Endodermal cell (in vitro differentiated cells): ENCODE data around the gene PGD. TPM values are rescaled to one million over a fixed set of nuclear protein-coding genes. Genes with fewer than 3 reads are reported as not detected.
A peak's percentile ranks its signal among the peaks of the same experiment; 100 is the strongest.

Experiments
- DNase-seq: peaks from one replicate; pipeline ENCODE4 v3.0.0-alpha.2; 2017
- H3K27ac ChIP-seq: 2 replicates; pipeline ENCODE4 v1.5.1; 2013; ENCODE audit warnings: mild to moderate bottlenecking, low read depth, low read length, moderate library complexity
- H3K27me3 ChIP-seq: 2 replicates; pipeline ENCODE4 v1.6.1; 2013; ENCODE audit warnings: mild to moderate bottlenecking, low read length, moderate library complexity; ENCODE audit not compliant: insufficient read depth, control insufficient read depth, poor library complexity, severe bottlenecking
- H3K36me3 ChIP-seq: 2 replicates; pipeline ENCODE4 v1.7.0; 2013; ENCODE audit warnings: mild to moderate bottlenecking, low read length, moderate library complexity; ENCODE audit not compliant: control insufficient read depth, insufficient read depth
- H3K4me1 ChIP-seq: one replicate; pipeline ENCODE4 v1.7.0; 2013; ENCODE audit warnings: low read length; ENCODE audit not compliant: control insufficient read depth, insufficient read depth
- H3K4me3 ChIP-seq: 2 replicates; pipeline ENCODE4 v1.5.1; 2013; ENCODE audit warnings: mild to moderate bottlenecking, low read length, moderate library complexity
- H3K9ac ChIP-seq: 2 replicates; pipeline ENCODE4 v1.6.1; 2013; ENCODE audit warnings: mild to moderate bottlenecking, low read length, moderate library complexity; ENCODE audit not compliant: poor library complexity, severe bottlenecking; ENCODE audit errors: extremely low read depth
- H3K9me3 ChIP-seq: 2 replicates; pipeline ENCODE4 v1.6.1; 2013; ENCODE audit warnings: mild to moderate bottlenecking, low read length, moderate library complexity; ENCODE audit not compliant: control insufficient read depth
- H3K27ac Mint-ChIP-seq: 2 replicates; pipeline ENCODE4 v1.8.0; 2020; ENCODE audit warnings: mixed read lengths
- H3K27me3 Mint-ChIP-seq: 2 replicates; pipeline ENCODE4 v1.8.0; 2021; ENCODE audit warnings: mild to moderate bottlenecking, mixed read lengths; ENCODE audit not compliant: insufficient read depth
- H3K36me3 Mint-ChIP-seq: 2 replicates; pipeline ENCODE4 v1.8.0; 2020; ENCODE audit warnings: low read depth, mixed read lengths
- H3K4me1 Mint-ChIP-seq: 2 replicates; pipeline ENCODE4 v1.8.0; 2020; ENCODE audit warnings: mixed read lengths
- H3K4me3 Mint-ChIP-seq: 2 replicates; pipeline ENCODE4 v1.8.0; 2020; ENCODE audit warnings: mild to moderate bottlenecking, moderate library complexity, mixed read lengths
- H3K9me3 Mint-ChIP-seq: 2 replicates; pipeline ENCODE4 v1.8.0; 2020; ENCODE audit warnings: mild to moderate bottlenecking, mixed read lengths
- WGBS, 2 experiments: methylation state at CpG; one replicate each; pipeline versions ENCODE4 v1.1.5 to v1.1.7; 2013; ENCODE audit warnings: missing lambda C conversion rate in 2 of 2, mixed read lengths in 1 of 2; ENCODE audit not compliant: insufficient coverage in 1 of 2, insufficient read length in 1 of 2; 5-methylcytosine and 5-hydroxymethylcytosine counted together
- total RNA-seq, 2 donors: library from RNA; stranded (reverse); fragmentation: NEBNext Ultra II Directional in 1 of 2; extraction: Animal tissue kit (Norgen Biotek cat#: 25700) in 1 of 2; gene quantifications; 2 replicates in 1 of 2; 3 replicates in 1 of 2; pipeline ENCODE4 v1.2.1, GENCODE V29; 2021
- TF ChIP-seq, protein P1 (sequence below): fragments of 200-600 bp; sonication (generic); conservative IDR thresholded peaks from 2 replicates; pipeline ENCODE4 v1.5.0; 2021; ENCODE audit warnings: antibody characterized with exemption, mild to moderate bottlenecking

PGD gene
- total RNA-seq, 2 donors from 2014 or later = 198 to 217 TPM

DNA sequence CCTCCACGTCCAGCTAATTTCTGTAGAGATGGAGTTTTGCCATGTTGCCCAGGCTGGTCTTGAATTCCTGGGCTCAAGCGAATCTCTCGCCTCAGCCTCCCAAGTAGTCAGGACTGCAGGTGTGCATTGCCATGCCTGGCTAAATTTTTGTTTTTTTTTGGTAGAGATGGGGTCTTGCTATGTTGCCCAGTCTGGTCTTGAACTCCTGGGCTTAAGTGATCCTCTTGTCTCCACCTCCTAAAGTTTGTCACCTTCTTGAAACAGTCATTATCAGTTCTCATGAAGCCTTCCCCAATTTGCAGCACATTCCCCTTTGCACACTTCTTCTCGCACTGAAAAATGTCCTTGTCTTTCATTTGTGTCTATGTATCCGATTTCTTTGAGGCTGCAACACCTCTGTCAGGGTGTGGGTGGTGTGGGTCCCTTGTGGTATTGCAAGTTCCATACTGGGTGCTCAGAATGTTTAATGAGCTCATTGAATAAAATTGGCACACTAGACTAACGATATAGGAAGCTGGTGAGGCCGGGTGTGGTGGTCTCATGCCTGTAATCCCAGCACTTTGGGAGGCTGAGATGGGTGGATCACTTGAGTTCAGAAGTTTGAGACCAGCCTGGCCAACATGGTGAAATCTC is 48.0 kb downstream of the PGD start:
- Mint-ChIP-seq H3K27ac (no peak overlapping the region), H3K4me1 (peaks cover 8% of the 10 kb centered on the region), H3K36me3 (peaks cover 14% of the 10 kb centered on the region), H3K9me3 (no peaks in the 10 kb centered on the region), H3K27me3 (no peaks in the 10 kb centered on the region), H3K4me3 (no peak overlapping the region)
- no peak overlapping the region for H3K4me3 ChIP-seq
- no peak overlapping the region for H3K27ac ChIP-seq
- H3K27me3 ChIP-seq = no peaks in the 10 kb centered on the region
- TF ChIP-seq, protein P1, sequence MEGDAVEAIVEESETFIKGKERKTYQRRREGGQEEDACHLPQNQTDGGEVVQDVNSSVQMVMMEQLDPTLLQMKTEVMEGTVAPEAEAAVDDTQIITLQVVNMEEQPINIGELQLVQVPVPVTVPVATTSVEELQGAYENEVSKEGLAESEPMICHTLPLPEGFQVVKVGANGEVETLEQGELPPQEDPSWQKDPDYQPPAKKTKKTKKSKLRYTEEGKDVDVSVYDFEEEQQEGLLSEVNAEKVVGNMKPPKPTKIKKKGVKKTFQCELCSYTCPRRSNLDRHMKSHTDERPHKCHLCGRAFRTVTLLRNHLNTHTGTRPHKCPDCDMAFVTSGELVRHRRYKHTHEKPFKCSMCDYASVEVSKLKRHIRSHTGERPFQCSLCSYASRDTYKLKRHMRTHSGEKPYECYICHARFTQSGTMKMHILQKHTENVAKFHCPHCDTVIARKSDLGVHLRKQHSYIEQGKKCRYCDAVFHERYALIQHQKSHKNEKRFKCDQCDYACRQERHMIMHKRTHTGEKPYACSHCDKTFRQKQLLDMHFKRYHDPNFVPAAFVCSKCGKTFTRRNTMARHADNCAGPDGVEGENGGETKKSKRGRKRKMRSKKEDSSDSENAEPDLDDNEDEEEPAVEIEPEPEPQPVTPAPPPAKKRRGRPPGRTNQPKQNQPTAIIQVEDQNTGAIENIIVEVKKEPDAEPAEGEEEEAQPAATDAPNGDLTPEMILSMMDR = no peak
- no peaks in the 10 kb centered on the region for H3K4me1 ChIP-seq
- peaks cover 16% of the 10 kb centered on the region for H3K36me3 ChIP-seq
- no peak overlapping the region for H3K9ac ChIP-seq
- DNase-seq = no peak
- H3K9me3 ChIP-seq = no peaks in the 10 kb centered on the region
- WGBS, 2 experiments = 97 to 98% methylated on average over 6 to 7 of the region's 7 CpGs

DNA sequence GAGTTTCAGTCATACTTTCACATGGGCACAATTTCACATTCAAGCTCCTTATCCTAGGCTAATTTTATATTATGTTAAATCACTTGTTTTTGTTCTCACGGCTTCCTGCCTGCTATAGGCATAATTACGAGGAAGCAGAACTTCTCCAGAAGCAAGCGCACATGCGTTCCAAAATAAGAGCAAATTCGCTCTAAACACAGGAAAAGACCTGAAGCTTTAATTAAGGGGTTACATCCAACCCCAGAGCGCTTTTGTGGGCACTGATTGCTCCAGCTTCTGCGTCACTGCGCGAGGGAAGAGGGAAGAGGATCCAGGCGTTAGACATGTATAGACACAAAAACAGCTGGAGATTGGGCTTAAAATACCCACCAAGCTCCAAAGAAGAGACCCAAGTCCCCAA is 50.9 kb downstream of the PGD start, which contains the start of gene CORT:
Gene CORT, plus strand, starts transcription at position 281 of the 400 bp plus-strand sequence. CDS start 193 bp downstream, outside the sequence.
- TF ChIP-seq, protein P1 = no peak
- H3K27me3 Mint-ChIP-seq = no peaks in the 10 kb centered on the region

DNA sequence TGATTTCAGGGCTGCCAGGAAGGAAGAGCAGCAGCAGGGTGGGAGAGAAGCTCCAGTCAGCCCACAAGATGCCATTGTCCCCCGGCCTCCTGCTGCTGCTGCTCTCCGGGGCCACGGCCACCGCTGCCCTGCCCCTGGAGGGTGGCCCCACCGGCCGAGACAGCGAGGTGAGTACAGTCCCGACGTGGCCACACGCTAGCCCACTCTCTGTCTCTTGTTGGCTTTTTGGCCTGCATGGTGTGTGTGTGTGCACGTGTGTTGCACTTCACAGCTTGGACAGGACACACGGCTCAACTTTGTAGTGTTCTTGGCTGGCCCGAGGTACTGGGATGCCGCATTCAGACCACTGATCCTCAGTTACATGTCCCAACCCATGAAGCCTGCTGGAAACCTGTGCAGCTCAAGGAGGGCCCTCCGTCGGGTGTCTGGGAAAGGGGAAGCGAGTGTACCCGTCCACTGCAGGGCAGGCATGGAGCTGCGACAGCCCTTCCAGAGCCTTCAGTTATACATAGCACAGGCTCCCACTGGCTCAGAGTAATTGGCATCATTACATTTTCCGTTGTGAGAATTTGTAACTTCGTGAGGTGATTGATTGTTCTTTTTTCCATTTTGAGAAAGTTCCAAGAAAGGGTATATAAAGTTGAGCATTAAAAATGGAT is 51.4 kb downstream of the PGD start:
- H3K27ac ChIP-seq = no peak overlapping the region
- peaks cover 4% of the 10 kb centered on the region for H3K36me3 ChIP-seq
- H3K4me3 Mint-ChIP-seq = no peak overlapping the region
- peaks cover 17% of the 10 kb centered on the region for H3K36me3 Mint-ChIP-seq
- H3K4me1 ChIP-seq = no peaks in the 10 kb centered on the region
- no peak overlapping the region for H3K4me3 ChIP-seq
- peaks cover 3% of the 10 kb centered on the region for H3K9me3 Mint-ChIP-seq
- TF ChIP-seq, protein P1 = no peak
- peak; percentile 55 for DNase-seq
- no peak overlapping the region for H3K9ac ChIP-seq
- H3K27me3 Mint-ChIP-seq = no peaks in the 10 kb centered on the region
- H3K9me3 ChIP-seq = peaks cover 8% of the 10 kb centered on the region
- H3K27ac Mint-ChIP-seq = no peak overlapping the region
- H3K27me3 ChIP-seq = no peaks in the 10 kb centered on the region
- 92 to 93% methylated on average over 6 to 21 of the region's 21 CpGs for WGBS, 2 experiments
- peaks cover 8% of the 10 kb centered on the region for H3K4me1 Mint-ChIP-seq

More for the DNA sequence above, 50.9 kb downstream of the PGD start, which contains the start of gene CORT:
- Histone ChIP-seq H3K36me3 (peaks cover 7% of the 10 kb centered on the region), H3K4me1 (no peaks in the 10 kb centered on the region), H3K9me3 (peaks cover 5% of the 10 kb centered on the region), H3K4me3 (no peak within 1 kb of the TSS), H3K9ac (no peak within 1 kb of the TSS), H3K27ac (no peak within 1 kb of the TSS), H3K27me3 (no peaks in the 10 kb centered on the region)
- Mint-ChIP-seq H3K4me3 (no peak within 1 kb of the TSS), H3K9me3 (peaks cover 2% of the 10 kb centered on the region), H3K4me1 (peaks cover 8% of the 10 kb centered on the region), H3K36me3 (peaks cover 19% of the 10 kb centered on the region), H3K27ac (peak within 1 kb of the TSS; percentile 58)
- 90 to 95% methylated on average over 9 to 10 of the region's 10 CpGs for whole genome bisulfite sequencing, 2 experiments
- no peak for DNase-seq
